CD4-positive, alpha-beta T cell treated with Interleukin-10 for 1 hour (primary cell): Measurements from ENCODE around the gene NAT9.

Experiments used
- DNase-seq: peaks from one replicate; pipeline ENCODE4 v3.0.0-alpha.2; 2020

NAT9 gene

GRCh38 chr17:74805591-74805991 is 29.4 kb upstream of the NAT9 start:
- no peak for DNase-seq

GRCh38 chr17:74804683-74805082 is 28.5 kb upstream of the NAT9 start:
- DNase-seq: no peak

GRCh38 chr17:74803971-74804370 is 27.8 kb upstream of the NAT9 start:
- DNase-seq: no peak

- DNase-seq: no peak
These were observed 27.3 kb upstream of the NAT9 start for GRCh38 chr17:74803388-74803930.

- DNase-seq: no peak
These were observed 25.8 kb upstream of the NAT9 start for GRCh38 chr17:74801896-74802295.

GRCh38 chr17:74800531-74800930 is 24.4 kb upstream of the NAT9 start:
- DNase-seq: no peak

- DNase-seq: no peak
These were observed 23.0 kb upstream of the NAT9 start for GRCh38 chr17:74799097-74799496.

- DNase-seq: no peak
These were observed 22.1 kb upstream of the NAT9 start for GRCh38 chr17:74798239-74798707.

- no peak for DNase-seq
These were observed 21.7 kb upstream of the NAT9 start for GRCh38 chr17:74797824-74798223.

GRCh38 chr17:74796866-74797265 is 20.7 kb upstream of the NAT9 start:
- DNase-seq: no peak

- no peak for DNase-seq
These were observed 20.1 kb upstream of the NAT9 start for GRCh38 chr17:74796211-74796610.

- DNase-seq: no peak
These were observed 19.3 kb upstream of the NAT9 start for GRCh38 chr17:74795327-74796020.

- no peak for DNase-seq
These were observed 16.5 kb upstream of the NAT9 start for GRCh38 chr17:74792586-74793105.

- no peak for DNase-seq
These were observed 14.3 kb upstream of the NAT9 start for GRCh38 chr17:74790161-74791058.

GRCh38 chr17:74786431-74787055 is 10.4 kb upstream of the NAT9 start:
- DNase-seq: no peak

GRCh38 chr17:74785981-74786360 is 9.8 kb upstream of the NAT9 start:
- DNase-seq: no peak

GRCh38 chr17:74785096-74785980 is 9.2 kb upstream of the NAT9 start:
- no peak for DNase-seq

GRCh38 chr17:74784125-74784810 is 8.1 kb upstream of the NAT9 start:
- DNase-seq: no peak

GRCh38 chr17:74782571-74782970 is 6.4 kb upstream of the NAT9 start:
- DNase-seq: no peak

GRCh38 chr17:74780443-74781238 is 4.5 kb upstream of the NAT9 start:
- DNase-seq: peak; percentile 59
